HG03139 (cell line): ENCODE data around the gene IGFN1.
A peak's percentile ranks its signal among the peaks of the same experiment; 100 is the strongest.
"Not testable (repeated sequence)": the region's sequence is repeated elsewhere in the genome, so short reads cannot be mapped to it uniquely, and the experiment has no call there.

ENCODE experiments used
- ATAC-seq: cut with Tn5 transposase; IDR thresholded peaks from one replicate; pipeline ENCODE4 v1.9.1; 2021; ENCODE audit not compliant: unreplicated experiment

The IGFN1 gene

DNA sequence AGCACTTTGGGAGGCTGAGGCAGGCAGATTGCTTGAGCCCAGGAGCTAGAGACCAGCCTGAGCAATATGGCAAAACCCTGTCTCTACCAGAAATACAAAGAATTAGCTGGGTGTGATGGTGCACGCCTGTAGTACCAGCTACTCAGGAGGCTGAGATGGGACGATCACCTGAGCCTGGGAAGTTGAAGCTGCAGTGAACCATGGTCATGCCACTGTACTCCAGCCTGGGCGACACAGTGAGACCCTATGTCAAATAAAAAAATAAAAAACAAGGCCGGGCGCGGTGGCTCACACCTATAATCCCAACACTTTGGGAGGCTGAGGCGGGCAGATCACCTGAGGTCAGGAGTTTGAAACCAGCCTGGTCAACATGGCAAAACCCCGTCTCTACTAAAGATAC is 27.6 kb upstream of the IGFN1 start:
- not testable (repeated sequence) for ATAC-seq

- no peak for ATAC-seq
These were observed 26.9 kb upstream of the IGFN1 start for GRCh38 chr1:201163707-201164106.

- no peak for ATAC-seq
These were observed 26.0 kb upstream of the IGFN1 start for GRCh38 chr1:201164645-201165044.

DNA sequence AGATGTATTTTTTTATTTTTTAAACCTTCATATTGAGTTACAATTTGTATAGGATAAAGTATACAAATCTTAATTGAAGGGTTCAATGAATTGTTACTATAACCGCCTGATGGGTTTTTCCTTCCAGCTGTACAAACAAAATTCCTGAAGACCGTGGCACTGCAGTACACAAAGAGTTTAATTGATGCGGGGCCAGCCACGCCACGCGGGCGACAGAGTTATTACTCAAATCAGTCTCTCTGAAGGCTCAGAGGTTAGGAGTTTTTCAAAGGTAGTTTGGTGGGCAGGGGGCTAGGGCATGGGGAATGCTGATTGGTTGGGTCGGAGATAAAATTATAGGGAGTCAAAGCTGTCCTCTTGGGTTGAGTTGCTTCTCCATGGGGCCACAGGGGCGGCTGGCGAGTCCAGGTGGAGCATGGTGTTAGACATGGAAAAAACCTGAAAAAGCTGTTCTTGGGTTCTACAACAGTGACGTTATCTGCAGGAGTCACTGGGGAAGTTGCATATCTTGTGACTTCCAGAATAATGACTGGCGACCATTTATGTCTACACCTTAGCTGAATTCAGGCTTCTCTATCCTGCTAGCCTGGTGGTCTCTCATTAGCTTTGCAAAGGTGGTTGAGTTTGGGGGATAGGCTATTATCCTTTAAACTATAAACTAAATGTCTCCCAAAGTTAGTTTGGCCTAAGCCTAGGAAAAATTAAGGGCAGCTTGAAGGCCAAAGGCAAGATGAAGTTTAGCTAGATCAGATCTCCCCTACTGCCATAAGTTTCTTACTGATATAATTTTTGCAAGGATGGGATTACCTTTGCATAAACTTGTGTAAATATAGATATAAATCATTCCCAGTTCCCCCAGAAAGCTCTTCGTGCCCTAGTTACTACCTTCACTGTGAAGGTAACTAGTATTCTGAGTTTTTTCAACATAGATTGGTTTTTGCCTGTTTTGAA is 23.3 kb upstream of the IGFN1 start:
- ATAC-seq, result no peak

DNA sequence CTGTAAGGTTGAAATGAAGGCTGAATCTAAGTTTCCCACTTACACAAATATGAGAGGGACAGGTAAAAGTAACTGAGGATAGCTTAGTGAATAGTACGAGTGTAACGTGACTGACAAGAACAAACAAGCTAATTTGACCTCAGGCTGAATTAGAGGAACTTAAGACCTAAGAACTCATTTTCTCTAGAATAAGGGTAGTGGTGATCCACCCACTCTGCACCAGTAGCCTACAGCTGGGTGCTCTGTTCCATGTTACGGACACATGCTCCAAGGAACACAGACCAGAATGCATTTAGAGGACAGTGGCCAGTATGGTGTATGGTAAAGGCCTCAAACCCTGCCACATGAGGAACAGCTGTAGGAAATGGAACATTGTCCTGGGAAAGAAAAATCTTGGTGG is 21.4 kb upstream of the IGFN1 start:
- no peak for ATAC-seq

DNA sequence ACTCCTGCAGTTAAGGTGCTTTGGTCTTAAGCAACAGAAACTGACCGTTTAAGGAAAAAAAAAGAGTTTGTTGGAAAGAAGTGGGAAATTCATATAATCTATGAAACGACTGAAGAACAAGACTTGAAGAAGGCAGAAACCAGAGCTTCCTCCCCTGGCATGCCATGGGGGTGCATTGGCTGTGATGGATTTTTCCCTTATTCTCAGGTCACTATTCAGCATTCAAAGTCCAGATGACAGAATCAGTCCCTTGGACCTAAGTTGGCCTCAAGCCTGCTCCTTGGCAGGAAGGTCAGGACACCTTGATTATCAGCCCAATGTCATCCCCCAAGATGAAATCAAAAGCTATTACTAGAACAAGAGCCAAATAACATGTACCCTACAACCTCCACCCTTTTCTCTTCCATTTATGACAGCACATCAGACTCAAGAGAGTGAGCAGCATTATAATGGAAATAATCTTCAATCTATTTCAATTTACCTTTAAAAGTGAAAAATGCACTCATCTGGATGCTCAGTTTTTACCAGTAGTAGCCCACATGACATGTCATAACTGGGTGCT is 20.6 kb upstream of the IGFN1 start:
- ATAC-seq, result no peak

- peak; percentile 88 for ATAC-seq
These were observed 20.0 kb upstream of the IGFN1 start for GRCh38 chr1:201170533-201171062.

DNA sequence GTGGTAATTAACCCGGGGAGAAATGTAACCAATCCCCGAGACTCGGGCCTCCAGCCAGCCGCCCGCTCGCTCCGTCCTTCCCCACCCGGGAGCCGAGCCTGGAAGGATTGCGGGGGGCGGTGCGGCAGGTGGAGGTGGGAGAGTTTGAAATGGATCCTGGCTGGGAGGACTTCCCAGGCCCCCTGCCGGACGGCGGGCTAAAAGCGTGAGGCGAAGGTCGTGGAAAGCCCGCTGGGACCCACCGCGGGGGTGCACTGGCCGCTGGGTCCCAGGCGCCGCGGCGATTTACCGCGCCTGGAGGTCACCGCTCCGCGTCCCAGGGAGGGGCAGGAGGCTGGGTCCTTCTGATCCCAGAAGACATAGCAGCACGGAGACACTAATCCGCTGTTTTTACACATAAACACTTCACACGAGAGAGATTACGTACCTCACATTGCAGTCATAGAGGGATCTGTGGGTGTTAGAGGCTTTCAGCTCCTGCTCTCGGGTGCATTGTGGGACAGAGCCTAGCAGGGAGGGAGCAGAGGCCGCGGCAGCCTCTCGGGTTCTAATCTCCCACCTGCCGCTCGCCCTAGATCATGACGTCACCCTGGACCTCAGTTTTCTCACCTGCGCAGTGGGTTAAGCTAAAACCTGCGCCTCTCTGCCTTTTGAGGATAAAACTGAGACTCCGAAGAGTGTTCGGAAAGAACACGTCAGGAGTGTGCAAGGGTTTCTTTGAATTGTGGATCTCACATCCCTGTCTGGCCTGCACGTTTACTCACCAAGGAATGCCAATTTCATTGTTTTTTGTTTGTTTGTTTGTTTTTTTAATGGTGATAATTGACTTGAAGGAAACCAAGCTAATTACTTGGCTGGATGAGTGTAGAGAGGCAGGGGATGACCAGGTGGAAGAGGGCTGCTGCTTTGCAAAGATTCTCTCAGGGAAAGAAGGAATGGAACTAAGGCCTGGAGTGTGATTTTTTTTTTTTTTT is 19.3 kb upstream of the IGFN1 start:
- peak; percentile 29 for ATAC-seq

GRCh38 chr1:201172326-201172725 is 18.3 kb upstream of the IGFN1 start:
- no peak for ATAC-seq

DNA sequence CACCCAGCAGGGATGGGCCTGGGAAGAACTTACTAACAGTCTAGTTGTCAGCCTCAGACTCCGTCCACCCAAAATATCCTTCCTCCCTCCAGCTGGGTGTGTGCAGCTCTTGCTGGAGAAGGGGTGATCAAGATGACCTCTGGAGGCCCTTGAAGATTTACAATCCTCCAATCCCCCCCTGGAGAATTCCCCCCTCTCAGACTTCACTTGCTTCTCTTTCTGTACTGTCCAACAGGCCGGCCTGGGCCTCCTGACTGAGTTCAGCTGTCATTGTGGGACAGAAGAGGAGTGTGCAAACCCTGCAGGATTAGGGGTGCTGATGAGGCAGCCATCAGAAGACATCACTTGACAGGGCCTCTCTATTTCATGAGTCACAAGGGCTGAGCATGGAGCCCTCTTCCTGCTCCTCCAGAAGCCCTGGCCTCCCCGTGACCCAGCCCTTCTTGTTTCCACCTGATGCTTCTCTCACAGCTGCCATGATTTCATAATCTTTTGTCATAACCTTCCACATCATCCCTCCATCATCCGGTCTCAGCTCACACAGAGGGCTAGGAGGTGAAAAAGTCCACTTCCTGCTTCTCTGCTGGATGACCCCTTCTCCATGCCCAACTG is 17.5 kb upstream of the IGFN1 start:
- no peak for ATAC-seq

GRCh38 chr1:201173736-201174135 is 16.9 kb upstream of the IGFN1 start:
- no peak for ATAC-seq

GRCh38 chr1:201175820-201176500 is 14.7 kb upstream of the IGFN1 start:
- ATAC-seq, result no peak

GRCh38 chr1:201176940-201177339 is 13.7 kb upstream of the IGFN1 start:
- no peak for ATAC-seq

DNA sequence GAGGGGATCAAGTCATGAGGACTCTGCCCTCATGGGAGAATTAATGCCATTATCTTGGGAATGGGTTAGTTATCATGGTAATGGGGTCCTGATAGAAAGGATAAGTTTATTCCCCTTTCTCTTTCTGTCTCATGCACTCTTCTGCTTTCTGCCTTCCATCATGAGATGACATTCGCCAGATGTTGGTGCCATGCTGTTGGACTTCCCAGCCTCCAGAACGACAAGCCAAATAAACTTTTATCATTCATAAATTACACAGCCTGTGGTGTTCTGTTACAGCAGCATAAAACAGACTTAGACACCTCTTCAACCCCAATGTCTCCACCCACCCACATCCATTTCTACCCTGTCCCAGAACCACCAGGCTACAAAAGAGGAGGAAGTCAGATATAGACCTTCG is 11.9 kb upstream of the IGFN1 start:
- no peak for ATAC-seq

DNA sequence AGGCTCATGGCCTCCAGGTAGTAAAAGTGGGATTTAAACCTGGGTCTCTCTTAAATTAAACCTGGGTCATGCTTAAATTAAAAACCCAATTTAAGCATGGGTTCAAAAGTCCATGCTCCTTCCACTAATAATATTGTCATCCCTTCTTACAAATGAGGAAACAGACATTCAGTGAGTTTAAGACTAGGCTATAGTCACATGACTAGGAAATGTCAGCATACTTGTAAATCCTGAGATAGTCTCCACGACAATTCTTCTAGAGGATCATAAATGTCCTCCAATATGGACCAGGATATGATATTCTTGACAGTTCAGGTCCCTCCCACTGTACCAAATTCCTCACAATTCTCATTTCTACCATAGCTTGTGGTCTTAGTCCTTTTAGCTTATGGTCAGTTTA is 10.5 kb upstream of the IGFN1 start:
- ATAC-seq, result no peak

- ATAC-seq, result no peak
These were observed 9.7 kb upstream of the IGFN1 start for GRCh38 chr1:201180901-201181300.

- no peak for ATAC-seq
These were observed 9.3 kb upstream of the IGFN1 start for GRCh38 chr1:201181323-201181722.

- no peak for ATAC-seq
These were observed 8.9 kb upstream of the IGFN1 start for GRCh38 chr1:201181726-201182125.

- no peak for ATAC-seq
These were observed 7.4 kb upstream of the IGFN1 start for GRCh38 chr1:201183209-201183608.

DNA sequence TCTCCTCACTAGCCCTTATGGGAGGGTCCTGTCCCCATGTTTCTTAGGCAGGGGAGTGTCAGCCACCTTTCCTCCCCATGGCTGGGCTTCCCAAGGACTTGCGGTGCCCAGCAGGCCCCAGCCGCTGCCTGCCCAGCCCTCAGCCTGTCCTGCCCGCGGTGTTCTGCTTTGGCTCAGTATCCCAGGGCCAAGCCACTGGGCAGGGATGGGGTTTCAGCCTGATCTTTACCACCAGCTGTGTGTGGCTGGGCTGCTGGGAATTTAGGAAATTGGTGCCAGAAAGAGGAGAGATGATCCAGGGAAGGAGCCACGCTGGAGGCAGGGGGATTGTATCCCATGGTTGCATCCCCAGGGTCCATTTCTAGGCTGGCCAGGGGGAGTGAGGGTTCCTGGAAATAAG is 6.9 kb upstream of the IGFN1 start:
- ATAC-seq, result no peak
